UCSD-AML1 (cell line): Measurements from ENCODE around the gene KCNN1.
"Not testable (repeated sequence)": the region's sequence is repeated elsewhere in the genome, so short reads cannot be mapped to it uniquely, and the experiment has no call there.

Source experiments
- DNase-seq: peaks from one replicate; lab custom pipeline; 2025; ENCODE audit not compliant: unreplicated experiment; lab: John Stamatoyannopoulos, UW

The KCNN1 gene

DNA sequence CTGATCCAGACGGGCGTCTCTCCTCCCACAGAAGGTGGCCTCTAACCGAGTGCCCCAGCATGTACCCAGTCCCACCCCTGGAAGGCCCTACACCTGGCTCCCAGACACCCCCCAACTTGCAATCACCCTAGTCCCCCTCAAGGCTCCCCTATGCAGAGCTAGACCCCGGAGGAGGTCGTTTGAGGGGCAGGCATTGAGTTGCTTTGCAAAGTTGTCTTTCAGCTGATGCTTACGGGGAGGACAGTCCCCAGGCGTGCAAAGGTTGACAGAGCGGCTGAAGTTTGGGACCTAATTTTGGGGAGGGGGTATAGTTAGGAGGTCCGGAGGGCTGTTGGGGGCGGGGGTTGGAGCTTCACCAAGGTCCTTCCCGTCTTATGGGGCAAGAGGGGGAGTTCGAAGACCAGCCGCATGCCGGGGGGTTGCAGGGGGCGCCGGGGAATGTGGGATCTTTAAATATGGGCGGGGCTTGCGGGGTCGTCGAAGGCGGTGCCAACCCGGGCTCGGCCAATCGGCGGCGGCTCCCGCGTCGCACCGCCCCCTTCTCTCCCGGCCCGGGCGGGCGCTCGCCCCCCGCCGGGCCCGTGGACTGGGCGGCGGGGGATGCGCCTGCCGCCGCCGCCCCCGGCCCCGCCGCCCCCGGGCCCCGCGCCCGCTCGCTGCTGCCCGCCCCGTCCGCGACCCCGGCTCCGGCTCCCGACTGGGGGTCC lies at the start of gene KCNN1:
TSS of gene KCNN1 (plus strand) at position 558 of the 707 bp plus-strand sequence. CDS start 6,782 bp downstream, outside the sequence.
- no peak for DNase-seq

GRCh38 chr19:17918151-17918550 lies 48.8 kb upstream of the KCNN1 start:
- DNase-seq = not testable (repeated sequence)

DNA sequence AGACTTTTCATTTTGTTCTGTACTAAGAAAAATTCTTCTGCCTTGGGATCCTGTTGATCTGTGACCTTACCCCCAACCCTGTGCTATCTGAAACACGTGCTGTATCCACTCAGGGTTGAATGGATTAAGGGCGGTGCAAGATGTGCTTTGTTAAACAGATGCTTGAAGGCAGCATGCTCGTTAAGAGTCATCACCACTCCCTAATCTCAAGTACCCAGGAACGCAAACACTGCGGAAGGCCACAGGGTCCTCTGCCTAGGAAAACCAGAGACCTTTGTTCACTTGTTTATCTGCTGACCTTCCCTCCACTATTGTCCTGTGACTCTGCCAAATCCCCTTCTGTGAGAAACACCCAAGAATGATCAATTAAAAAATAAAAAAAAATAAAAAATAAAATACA lies 47.8 kb upstream of the KCNN1 start:
- DNase-seq = not testable (repeated sequence)

DNA sequence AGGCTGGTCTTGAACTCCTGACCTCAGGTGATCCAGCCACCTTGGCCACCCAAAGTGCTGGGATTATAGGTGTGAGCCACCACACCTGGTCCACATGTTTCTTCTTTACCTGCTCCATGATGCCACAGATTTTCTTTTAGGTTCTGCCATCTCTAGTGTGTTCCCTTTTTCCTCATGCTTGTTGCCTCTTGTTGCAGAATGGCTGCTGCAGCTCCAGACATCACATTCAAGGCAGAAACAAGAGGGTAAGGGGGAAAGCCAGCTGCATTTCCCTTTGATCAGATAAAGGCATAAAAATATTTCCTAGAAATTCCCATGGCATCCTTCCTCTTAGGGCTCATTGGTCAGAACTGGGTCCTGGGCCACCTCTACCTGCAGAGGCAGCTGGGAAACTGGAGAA lies 46.4 kb upstream of the KCNN1 start:
- DNase-seq = no peak

DNA sequence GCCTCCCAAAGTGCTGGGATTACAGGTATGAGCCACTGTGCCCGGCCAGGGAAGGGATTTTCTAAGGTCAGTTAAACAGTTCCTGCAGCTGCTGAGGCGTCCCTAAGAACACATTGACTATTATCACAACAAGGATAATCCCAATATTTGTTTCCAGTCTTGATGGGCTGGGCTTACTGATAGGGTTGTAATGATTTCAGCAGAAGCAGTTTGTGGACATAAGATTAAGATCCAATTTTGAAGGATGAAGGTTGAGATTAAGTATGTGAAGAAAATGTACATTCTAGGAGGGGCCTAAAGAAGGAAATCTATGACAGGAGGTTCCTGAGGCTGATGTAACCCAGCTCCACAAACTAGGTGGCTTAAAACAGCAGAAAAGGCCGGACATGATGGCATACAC lies 44.8 kb upstream of the KCNN1 start:
- no peak for DNase-seq

DNA sequence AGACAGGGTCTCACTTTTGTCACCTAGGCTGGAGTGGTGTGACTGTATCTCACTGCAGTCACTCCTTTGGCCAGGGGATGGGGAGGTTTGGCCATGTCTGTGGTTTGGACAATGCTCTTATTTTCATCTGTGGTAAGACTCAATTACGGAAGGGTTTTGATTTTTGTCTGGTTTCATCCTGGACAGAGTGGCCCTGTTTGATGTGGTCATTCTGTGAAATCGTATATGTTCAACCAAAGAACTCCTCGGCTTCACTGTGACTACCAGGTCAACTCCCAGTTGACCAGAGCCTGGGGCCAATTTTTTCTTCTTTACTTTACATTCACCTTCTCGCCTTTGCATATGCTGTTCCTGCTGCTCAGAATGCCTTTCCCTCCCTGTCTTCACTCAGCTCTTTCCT lies 40.9 kb upstream of the KCNN1 start:
- DNase-seq = no peak

- DNase-seq = no peak
These were observed 37.9 kb upstream of the KCNN1 start for GRCh38 chr19:17929056-17929455.

- no peak for DNase-seq
These were observed 35.2 kb upstream of the KCNN1 start for GRCh38 chr19:17931532-17932191.

DNA sequence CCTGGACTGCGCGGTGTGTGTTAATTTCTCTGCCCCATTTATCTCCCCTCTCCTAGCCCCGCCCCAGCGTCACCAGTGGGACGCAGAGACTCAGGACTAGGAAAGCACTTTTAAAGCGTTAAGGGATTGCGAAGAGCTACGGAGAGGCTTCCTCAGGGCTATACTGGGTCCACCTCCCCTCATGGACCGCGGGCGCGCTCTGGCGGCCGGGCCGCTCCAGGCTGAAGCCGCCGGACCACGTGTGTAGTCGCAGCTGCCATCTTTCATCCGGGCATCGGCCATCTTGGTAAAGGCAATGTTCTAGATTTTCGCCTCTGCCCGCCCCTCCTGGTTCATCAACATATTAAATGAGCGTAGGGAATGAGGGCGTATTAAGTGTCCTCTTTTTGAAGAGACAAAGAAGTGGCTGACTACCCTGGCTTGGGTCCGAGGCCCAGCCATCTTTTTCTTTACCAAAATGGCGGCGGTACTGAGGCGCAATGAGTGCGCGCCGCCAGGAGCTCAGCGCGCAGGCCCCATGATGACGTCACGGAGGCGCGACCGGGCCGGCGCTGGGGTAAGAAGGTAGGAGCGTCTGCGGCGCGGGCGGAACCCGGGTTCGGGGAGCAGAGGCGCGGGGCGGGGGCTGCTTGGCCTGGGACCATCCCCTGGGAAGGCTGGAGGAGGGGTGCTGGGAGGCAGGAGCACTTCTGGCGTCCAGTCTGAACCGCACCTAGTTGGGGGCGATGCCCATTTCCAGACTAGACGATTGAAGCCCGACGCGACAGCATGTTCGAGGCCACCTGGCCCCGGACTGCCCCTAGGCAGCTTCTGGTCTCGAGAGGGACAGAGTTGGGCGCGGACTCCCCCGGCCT lies 34.2 kb upstream of the KCNN1 start, which contains the start of gene CCDC124:
TSS of gene CCDC124 (plus strand) at position 531 of the 854 bp plus-strand sequence. CDS start 3,406 bp downstream, outside the sequence.
- DNase-seq = peak; percentile 95

DNA sequence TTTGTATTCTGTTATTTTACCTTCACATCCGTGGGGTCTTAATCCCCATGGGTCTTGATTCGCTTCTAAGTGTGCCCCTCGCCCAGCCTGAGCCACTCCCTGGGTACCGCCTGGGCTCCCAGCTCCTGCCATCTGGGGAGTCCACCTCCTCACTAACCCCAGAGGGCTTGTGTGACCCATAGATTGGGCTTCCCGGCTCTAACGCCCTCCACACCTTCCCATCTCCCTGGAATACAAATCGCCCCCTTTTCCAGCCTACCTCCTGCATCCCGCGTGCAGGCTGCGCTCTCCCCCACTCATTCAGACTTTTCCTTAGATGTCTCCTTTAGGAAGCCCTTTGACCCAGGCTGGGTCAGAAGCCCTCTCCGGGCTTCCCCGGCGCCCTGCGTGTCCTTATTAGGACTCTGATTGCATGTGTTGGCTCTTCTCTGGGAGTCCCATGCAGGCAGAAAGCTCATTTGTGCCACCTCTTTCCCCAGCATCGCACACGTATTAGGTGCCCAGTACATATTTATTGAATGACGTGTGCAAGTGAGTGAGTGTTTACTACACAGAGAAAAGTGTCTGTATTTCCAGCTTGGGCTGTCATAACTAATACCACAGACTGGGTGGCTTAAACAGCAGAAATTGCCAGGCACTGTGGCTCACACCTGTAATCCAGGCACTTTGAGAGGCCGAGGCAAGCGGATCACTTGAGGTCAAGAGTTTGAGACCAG lies 33.3 kb upstream of the KCNN1 start:
- DNase-seq = no peak

DNA sequence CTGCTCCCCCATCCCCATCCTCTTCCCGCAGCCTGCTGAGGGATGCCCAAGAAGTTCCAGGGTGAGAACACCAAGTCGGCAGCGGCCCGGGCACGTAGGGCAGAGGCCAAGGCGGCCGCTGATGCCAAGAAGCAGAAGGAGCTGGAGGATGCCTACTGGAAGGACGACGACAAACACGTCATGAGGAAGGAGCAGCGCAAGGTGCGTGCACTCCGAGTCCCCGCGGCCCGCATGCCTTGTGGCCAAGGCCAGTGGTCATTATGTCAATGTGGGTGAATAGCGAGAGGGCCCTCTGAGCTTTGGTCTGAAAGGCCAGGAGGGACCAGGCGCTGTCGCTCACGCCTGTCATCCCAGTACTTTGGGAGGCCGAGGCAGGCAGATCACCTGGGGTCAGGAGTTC lies 30.5 kb upstream of the KCNN1 start:
- DNase-seq = no peak

GRCh38 chr19:17937371-17937900 lies 29.5 kb upstream of the KCNN1 start:
- DNase-seq = no peak

- peak; percentile 73 for DNase-seq
These were observed 28.6 kb upstream of the KCNN1 start for GRCh38 chr19:17938092-17938845.

GRCh38 chr19:17942181-17942580 lies 24.7 kb upstream of the KCNN1 start:
- no peak for DNase-seq

- DNase-seq = no peak
These were observed 24.2 kb upstream of the KCNN1 start for GRCh38 chr19:17942582-17943273.

DNA sequence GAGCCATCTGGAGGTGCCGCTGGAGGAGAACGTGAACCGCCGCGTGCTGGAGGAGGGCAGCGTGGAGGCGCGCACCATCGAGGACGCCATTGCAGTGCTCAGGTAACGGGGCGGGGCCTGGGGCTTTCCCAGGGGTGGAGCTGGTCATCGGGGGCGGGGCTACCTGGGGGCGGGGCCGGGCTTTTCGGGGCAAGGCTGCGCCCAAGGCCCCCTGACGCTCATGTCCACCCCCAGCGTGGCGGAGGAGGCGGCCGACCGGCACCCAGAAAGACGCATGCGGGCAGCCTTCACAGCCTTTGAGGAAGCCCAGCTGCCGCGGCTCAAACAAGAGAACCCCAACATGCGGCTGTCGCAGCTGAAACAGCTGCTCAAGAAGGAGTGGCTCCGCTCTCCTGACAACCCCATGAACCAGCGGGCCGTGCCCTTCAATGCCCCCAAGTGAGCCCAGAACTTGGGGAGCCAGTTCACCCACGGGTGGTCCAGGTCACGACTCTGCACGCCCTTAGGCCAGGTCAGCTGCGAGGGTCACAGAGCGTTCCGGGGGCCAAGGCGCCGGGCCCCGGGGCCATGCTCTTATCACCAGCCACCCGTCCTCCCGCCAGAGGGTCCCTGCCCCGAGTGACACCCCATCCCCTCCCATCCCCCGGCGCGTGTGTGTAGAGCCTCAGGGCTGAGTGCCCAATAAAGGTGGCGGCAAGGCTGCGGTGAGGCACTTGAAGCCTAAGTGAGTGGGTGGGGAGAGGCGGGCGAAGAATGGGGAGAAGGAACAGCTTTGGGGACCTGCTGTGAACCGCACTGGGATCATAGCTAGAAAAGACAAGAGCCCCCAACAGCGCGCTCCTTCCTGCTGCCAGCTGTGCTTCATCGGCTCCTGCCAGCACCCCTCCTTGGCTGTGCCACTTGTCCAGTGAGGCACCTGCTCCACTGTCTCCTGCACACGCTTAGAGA lies 23.4 kb upstream of the KCNN1 start:
- no peak for DNase-seq

DNA sequence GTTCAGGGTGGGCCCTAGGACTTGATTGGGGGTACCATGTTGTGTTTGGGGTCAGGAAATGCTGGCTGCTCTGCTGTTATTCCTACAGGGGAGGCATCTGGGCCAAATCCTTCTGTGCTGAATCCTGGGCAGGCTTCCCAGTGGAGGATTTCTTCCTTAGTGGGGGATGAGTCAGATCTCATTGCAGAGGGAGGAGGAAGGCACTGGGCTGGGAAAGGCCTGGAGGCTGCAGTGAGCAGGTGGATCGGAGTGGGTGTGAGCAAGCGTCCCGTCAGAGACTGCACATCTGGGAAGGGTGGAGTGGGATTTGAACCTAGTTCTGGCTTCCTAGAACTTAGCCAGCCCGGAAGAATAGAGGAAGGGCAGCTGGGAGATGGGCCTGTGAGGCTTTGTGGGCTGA lies 22.6 kb upstream of the KCNN1 start:
- no peak for DNase-seq
